EH (cell line): ENCODE measurements around the gene SIX2.
A peak's percentile ranks its signal among the peaks of the same experiment; 100 is the strongest.

Experiments
- DNase-seq: peaks from one replicate; pipeline ENCODE4 v3.0.0-alpha.2; 2015; ENCODE audit warnings: low read depth

Gene SIX2

DNA sequence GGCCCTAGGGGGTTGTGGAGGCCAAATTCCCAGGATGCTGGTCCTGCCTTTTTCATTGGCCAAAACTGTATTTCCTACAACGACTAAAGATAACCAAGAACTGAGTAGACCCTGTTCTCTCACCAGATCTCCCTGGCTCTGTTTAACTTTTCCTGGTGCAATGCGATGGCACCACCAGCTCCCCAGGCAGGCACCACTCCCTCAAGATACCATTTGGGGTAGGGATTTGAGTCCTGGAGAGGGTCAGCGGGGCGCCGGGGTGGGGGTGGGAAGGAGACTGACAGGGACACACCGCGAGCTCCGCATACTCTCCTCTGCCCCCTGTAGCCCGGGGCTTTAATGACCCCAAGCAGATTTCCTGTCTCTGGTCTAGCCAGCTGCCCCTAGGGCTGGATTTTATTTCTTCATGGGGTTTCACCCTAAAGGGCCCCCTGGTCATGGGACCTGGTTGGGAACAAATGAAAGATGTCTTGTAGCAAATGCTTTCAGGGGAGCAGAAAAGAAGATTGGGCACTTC, 7.3 kb downstream of the SIX2 start:
- DNase-seq, result no peak

DNA sequence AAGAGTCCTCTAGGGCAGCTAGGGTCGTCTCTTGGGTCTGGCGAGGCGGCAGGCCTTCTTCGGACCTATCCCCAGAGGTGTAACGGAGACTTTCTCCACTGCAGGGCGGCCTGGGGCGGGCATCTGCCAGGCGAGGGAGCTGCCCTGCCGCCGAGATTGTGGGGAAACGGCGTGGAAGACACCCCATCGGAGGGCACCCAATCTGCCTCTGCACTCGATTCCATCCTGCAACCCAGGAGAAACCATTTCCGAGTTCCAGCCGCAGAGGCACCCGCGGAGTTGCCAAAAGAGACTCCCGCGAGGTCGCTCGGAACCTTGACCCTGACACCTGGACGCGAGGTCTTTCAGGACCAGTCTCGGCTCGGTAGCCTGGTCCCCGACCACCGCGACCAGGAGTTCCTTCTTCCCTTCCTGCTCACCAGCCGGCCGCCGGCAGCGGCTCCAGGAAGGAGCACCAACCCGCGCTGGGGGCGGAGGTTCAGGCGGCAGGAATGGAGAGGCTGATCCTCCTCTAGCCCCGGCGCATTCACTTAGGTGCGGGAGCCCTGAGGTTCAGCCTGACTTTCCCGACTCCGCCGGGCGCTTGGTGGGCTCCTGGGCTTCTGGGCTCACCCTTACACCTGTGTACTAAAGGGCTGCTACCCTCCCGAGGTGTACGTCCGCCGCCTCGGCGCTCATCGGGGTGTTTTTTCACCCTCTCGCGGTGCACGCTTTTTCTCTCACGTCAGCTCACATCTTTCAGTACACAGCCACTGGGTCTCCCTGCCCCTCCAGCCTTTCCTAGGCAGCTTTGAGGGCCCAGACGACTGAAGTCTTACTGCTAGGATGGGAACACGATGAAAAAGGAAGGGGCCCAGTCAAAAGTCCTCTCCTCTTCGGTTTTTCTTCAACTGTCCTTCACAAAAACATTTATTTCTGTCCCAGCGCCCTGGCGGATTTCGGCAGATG, 8.1 kb downstream of the SIX2 start:
- DNase-seq, result peak; percentile 28

DNA sequence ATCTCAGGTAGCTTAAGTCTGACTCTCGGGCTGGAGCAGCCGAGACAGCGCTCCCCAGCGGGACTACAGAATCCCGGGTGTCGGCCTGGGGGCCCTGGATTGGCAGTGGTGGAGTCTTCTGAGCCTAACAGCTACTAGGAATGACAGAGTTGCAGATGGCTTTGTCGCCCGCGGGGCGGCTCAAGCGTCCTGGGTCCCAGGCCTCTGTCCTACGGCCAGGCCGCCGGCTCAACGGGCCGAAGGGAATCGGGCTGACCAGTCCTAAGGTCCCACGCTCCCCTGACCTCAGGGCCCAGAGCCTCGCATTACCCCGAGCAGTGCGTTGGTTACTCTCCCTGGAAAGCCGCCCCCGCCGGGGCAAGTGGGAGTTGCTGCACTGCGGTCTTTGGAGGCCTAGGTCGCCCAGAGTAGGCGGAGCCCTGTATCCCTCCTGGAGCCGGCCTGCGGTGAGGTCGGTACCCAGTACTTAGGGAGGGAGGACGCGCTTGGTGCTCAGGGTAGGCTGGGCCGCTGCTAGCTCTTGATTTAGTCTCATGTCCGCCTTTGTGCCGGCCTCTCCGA, 8.8 kb downstream of the SIX2 start:
- no peak for DNase-seq

DNA sequence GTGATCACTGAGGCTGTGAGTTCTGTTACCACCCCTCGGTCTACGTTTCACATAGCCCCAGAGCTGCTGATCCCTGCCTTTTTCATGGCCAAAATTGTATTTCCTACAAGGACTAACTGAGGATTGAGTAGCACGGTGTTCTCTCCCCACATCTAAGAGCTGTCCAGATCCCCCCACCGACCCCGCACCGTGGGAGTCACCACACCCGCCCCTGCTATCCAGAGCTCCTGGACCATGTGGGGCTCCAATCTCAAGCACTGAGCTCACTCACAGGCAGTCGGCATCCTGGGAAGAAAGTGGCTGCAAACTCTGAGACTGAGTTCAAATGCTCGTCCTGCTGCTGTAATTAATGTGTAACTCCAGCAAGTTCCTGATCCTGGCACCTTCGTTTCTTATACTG, 9.7 kb downstream of the SIX2 start:
- no peak for DNase-seq

GRCh38 chr2:44997963-44998362, 11.3 kb downstream of the SIX2 start:
- DNase-seq, result peak; percentile 23

DNA sequence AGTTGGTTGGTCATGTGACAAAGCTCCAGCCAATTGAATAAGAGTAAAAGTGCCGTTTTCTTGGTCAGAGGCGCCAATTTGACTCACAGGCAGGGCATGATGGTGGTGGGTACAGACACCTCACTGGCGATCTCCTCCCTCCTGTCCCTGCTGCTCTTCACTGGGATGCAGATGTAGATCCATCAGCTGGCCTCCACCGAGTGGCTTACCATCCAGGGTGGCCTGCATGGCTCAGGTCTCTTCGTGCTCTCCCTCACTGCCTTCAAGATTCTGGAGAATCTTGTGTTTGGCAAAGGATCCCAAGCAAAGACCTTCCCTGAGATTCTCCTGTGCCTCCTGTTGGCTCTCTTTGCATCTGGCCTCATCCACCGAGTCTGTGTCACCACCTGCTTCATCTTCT, 12.9 kb downstream of the SIX2 start:
- no peak for DNase-seq

GRCh38 chr2:44994377-44994776, 14.9 kb downstream of the SIX2 start:
- DNase-seq, result no peak

DNA sequence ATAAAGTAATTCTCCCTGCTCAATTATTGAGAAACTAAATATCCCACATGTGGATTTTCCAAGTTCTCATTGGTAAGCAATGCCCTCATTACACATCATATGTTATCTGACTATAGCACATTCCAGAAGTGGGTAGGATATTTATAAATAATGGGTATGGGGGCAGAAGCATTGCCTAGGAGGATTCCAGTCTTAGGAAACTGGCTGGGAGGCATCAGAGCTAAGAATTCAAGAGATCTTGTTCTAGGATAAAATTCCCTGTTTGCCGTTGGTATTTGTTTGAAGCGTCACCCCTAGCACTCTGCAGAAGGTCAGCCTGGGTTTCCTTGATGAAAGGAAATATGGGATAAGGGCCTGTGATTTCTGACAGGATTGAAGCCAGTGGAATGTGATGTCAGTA, 20.1 kb downstream of the SIX2 start:
- no peak for DNase-seq

- no peak for DNase-seq
Measured at GRCh38 chr2:44983836-44984604, 25.2 kb downstream of the SIX2 start.

- DNase-seq, result peak; percentile 71
Measured at GRCh38 chr2:44981714-44982108, 27.5 kb downstream of the SIX2 start.

- DNase-seq, result no peak
Measured at GRCh38 chr2:44980751-44981713, 28.2 kb downstream of the SIX2 start.

- DNase-seq, result no peak
Measured at GRCh38 chr2:44979581-44979980, 29.7 kb downstream of the SIX2 start.

GRCh38 chr2:44975571-44976450, 33.4 kb downstream of the SIX2 start:
- DNase-seq, result no peak

- peak; percentile 55 for DNase-seq
Measured at GRCh38 chr2:44974064-44974715, 35.1 kb downstream of the SIX2 start.

DNA sequence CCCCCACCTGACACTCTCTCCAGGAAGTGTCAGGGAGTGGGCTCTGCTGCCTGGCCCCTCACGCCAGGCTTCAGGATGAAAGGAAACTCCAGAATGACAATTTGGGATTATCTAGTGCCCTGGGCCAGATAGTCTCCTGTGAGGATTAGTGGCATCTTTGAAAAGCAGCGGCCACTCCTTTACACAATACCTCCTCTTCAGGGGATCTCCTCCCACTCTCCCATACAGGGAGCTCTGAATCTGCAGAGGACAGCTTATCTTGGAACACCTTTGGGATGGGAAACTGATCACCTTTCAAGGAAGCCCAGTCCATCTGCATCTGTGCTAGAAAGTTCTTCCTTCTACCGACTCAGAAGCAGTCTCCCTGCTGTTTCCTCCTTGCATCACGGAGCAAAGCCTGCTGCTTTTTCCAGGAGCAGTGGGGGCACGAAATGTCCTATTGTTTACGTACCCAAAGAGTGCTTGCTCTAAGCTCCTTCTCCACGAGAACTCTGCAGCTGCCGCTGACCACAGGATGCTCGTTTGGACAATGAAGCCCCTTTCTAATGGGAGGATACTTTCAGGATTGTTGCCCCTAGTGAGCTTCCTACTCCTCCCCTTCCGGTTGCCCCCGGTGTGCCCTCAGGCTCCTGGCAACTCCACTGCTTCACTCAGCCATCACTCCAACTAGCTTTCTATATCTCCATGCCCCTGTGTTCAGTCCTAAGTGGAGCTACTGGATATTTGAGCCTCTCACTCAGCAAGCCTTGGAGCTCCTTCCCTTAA, 36.3 kb downstream of the SIX2 start:
- no peak for DNase-seq

DNA sequence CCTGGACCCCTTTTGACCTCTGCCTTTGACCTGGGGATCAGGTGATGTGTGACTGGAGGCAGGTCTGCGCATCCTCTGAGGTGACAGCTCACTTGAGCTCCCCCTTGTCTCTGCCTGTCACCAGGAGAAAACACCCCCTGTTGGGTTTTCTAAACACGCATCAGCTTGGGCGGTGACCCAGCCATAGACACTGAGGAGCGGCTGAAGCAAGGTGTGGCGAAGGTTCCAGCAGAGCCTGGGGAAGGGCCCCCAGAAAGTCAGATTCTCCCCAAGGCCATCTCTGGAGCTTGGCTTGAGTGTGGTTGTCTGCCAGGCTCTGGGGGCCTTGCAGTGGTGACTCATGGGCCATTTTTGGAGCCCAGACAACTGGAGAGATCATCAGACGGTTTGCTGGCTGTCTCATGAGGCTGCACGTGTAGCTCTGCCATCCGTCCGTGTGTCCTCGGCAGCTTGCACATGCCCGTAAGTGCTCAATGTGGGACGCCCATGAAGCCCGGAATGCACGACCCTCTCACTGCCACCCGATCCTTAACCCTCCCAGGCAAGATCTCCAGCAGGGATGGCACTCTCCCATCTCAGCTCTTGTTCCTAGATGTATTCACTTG, 38.3 kb downstream of the SIX2 start:
- DNase-seq, result peak; percentile 76

DNA sequence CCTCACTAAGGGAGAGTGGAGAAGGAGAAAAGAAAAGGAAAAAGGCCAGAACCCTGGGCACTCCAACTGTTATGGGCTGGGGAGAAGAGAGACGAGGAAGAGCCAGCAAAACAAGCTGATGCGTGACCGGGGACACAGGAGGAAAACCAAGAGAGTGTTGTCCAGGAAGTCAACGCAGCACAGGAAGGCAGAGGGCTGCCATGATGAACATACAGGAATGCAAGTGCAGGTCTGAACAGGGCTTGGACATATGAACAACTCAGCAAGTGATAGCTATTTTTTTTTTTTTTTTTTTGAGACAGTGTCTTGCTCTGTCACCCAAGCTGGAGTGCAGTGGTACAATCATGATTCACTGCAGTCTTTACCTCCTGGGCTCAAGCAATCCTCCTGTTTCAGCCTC, 39.3 kb downstream of the SIX2 start:
- no peak for DNase-seq

GRCh38 chr2:44967727-44968432, 41.4 kb downstream of the SIX2 start:
- DNase-seq, result no peak
